H9 (cell line): ENCODE data around the gene TBX19. TPM values are rescaled to one million over a fixed set of nuclear protein-coding genes. Genes with fewer than 3 reads are reported as not detected.
A peak's percentile ranks its signal among the peaks of the same experiment; 100 is the strongest.

Source experiments
- DNase-seq: peaks from one replicate; pipeline ENCODE4 v3.0.0-alpha.2; 2017
- H2AFZ ChIP-seq: one replicate; pipeline ENCODE4 v1.6.1; 2013; ENCODE audit warnings: mild to moderate bottlenecking, low read length, control low read depth, moderate library complexity
- H2AK5ac ChIP-seq: 2 replicates; pipeline ENCODE4 v1.6.1; 2013; ENCODE audit warnings: low read length, control low read depth, mixed read lengths; ENCODE audit not compliant: insufficient read length
- H2BK120ac ChIP-seq: one replicate; pipeline ENCODE4 v1.6.1; 2013; ENCODE audit warnings: low read depth, mild to moderate bottlenecking, low read length, control low read depth, inconsistent platforms; ENCODE audit not compliant: poor library complexity, severe bottlenecking
- H2BK12ac ChIP-seq: 2 replicates; pipeline ENCODE4 v1.6.1; 2013; ENCODE audit warnings: low read length, control low read depth, mixed read lengths, low read depth; ENCODE audit not compliant: insufficient read length
- H2BK15ac ChIP-seq: 2 replicates; pipeline ENCODE4 v1.6.1; 2013; ENCODE audit warnings: low read depth, low read length, control low read depth
- H2BK20ac ChIP-seq: one replicate; pipeline ENCODE4 v1.6.1; 2013; ENCODE audit warnings: low read depth, mild to moderate bottlenecking, low read length, control low read depth, inconsistent platforms; ENCODE audit not compliant: poor library complexity, severe bottlenecking
- H2BK5ac ChIP-seq: 2 replicates; pipeline ENCODE4 v1.6.1; 2013; ENCODE audit warnings: low read length, control low read depth, mixed read lengths; ENCODE audit not compliant: insufficient read length
- H3K14ac ChIP-seq: 2 replicates; pipeline ENCODE4 v1.6.1; 2013; ENCODE audit warnings: low read length, control low read depth; ENCODE audit not compliant: insufficient read depth
- H3K18ac ChIP-seq: 2 replicates; pipeline ENCODE4 v1.6.1; 2013; ENCODE audit warnings: low read depth, mild to moderate bottlenecking, mixed read lengths, low read length, control low read depth; ENCODE audit not compliant: insufficient read length
- H3K23ac ChIP-seq: 2 replicates; pipeline ENCODE4 v1.6.1; 2013; ENCODE audit warnings: low read length, control low read depth, mixed read lengths, low read depth; ENCODE audit not compliant: insufficient read length
- H3K23me2 ChIP-seq: 2 replicates; pipeline ENCODE4 v1.6.1; 2013; ENCODE audit warnings: low read depth, mild to moderate bottlenecking, mixed read lengths, low read length, control low read depth; ENCODE audit not compliant: insufficient read length, poor library complexity, severe bottlenecking
- H3K27ac ChIP-seq: 2 replicates; pipeline ENCODE4 v1.5.1; 2013; ENCODE audit warnings: low read length, control low read depth, mixed read lengths, low read depth; ENCODE audit not compliant: insufficient read length
- H3K27me3 ChIP-seq: 2 replicates; pipeline ENCODE4 v1.6.1; 2013; ENCODE audit warnings: low read length, control low read depth, inconsistent platforms; ENCODE audit not compliant: insufficient read depth
- H3K4ac ChIP-seq: 2 replicates; pipeline ENCODE4 v1.6.1; 2013; ENCODE audit warnings: low read depth, mild to moderate bottlenecking, control low read depth, inconsistent platforms, low read length, moderate library complexity
- H3K4me1 ChIP-seq: 2 replicates; pipeline ENCODE4 v1.6.1; 2013; ENCODE audit warnings: low read length, control low read depth, inconsistent platforms; ENCODE audit not compliant: insufficient read depth
- H3K4me2 ChIP-seq: 2 replicates; pipeline ENCODE4 v1.6.1; 2013; ENCODE audit warnings: low read length, control low read depth, mixed read lengths; ENCODE audit not compliant: insufficient read length, insufficient read depth
- H3K56ac ChIP-seq: 2 replicates; pipeline ENCODE4 v1.6.1; 2013; ENCODE audit warnings: low read depth, mild to moderate bottlenecking, mixed read lengths, low read length, control low read depth; ENCODE audit not compliant: insufficient read length
- H3K79me1 ChIP-seq: 2 replicates; pipeline ENCODE4 v1.6.1; 2013; ENCODE audit warnings: low read depth, mild to moderate bottlenecking, moderate library complexity, low read length, control low read depth, inconsistent platforms; ENCODE audit not compliant: insufficient read depth, poor library complexity, severe bottlenecking
- H3K79me2 ChIP-seq: 2 replicates; pipeline ENCODE4 v1.6.1; 2013; ENCODE audit warnings: low read length, control low read depth, inconsistent platforms; ENCODE audit not compliant: insufficient read depth
- H3K9ac ChIP-seq: 2 replicates; pipeline ENCODE4 v1.6.1; 2013; ENCODE audit warnings: low read length, control low read depth, mixed read lengths; ENCODE audit not compliant: insufficient read length; ENCODE audit errors: extremely low read depth
- H3K9me3 ChIP-seq: one replicate; pipeline ENCODE4 v1.6.1; 2013; ENCODE audit warnings: low read depth, low read length, inconsistent platforms; ENCODE audit not compliant: control insufficient read depth
- H3T11ph ChIP-seq: one replicate; pipeline ENCODE4 v1.6.1; 2013; ENCODE audit warnings: mild to moderate bottlenecking, low read length, control low read depth, inconsistent platforms
- H4K20me1 ChIP-seq: one replicate; pipeline ENCODE4 v1.6.1; 2013; ENCODE audit not compliant: control insufficient read depth, insufficient read length, insufficient read depth
- H4K5ac ChIP-seq: 2 replicates; pipeline ENCODE4 v1.6.1; 2013; ENCODE audit warnings: low read depth, mild to moderate bottlenecking, mixed read lengths, low read length, control low read depth; ENCODE audit not compliant: insufficient read length
- H4K8ac ChIP-seq: replicated peaks from 2 replicates; pipeline ENCODE4 v1.6.1; 2013; ENCODE audit warnings: low read length, control low read depth, mixed read lengths, low read depth; ENCODE audit not compliant: insufficient read length
- H4K91ac ChIP-seq: 2 replicates; pipeline ENCODE4 v1.6.1; 2013; ENCODE audit warnings: low read depth, mild to moderate bottlenecking, moderate library complexity, mixed read lengths, low read length, control low read depth; ENCODE audit not compliant: insufficient read length
- H3K27ac Mint-ChIP-seq, 3 experiments: 2 replicates in 2 of 3; 3 replicates in 1 of 3; pipeline ENCODE4 v1.8.0; 2020 to 2021; ENCODE audit warnings: mixed read lengths in 3 of 3, mild to moderate bottlenecking in 1 of 3, moderate library complexity in 1 of 3
- H3K27me3 Mint-ChIP-seq: 2 replicates; pipeline ENCODE4 v1.8.0; 2021; ENCODE audit warnings: low read depth, mild to moderate bottlenecking, moderate library complexity, mixed read lengths
- H3K36me3 Mint-ChIP-seq, 3 experiments: 2 replicates in 2 of 3; 3 replicates in 1 of 3; pipeline ENCODE4 v1.8.0; 2020 to 2021; ENCODE audit warnings: low read depth in 3 of 3, mixed read lengths in 3 of 3; ENCODE audit not compliant: insufficient read depth in 1 of 3
- H3K4me1 Mint-ChIP-seq, 2 experiments: 2 replicates each; pipeline ENCODE4 v1.8.0; 2020; ENCODE audit warnings: mixed read lengths in 2 of 2
- H3K4me3 Mint-ChIP-seq, 2 experiments: 2 replicates in 1 of 2; 3 replicates in 1 of 2; pipeline ENCODE4 v1.8.0; 2020 to 2021; ENCODE audit warnings: mild to moderate bottlenecking in 2 of 2, mixed read lengths in 2 of 2, moderate library complexity in 1 of 2
- H3K9me3 Mint-ChIP-seq, 2 experiments: 2 replicates in 1 of 2; 3 replicates in 1 of 2; pipeline ENCODE4 v1.8.0; 2020; ENCODE audit warnings: mild to moderate bottlenecking in 2 of 2, mixed read lengths in 2 of 2, moderate library complexity in 1 of 2
- CTCF ChIP-seq: fragments of 200-600 bp; sonication (generic); conservative IDR thresholded peaks from 3 replicates; pipeline ENCODE4 v1.8.0; 2021; ENCODE audit warnings: antibody characterized with exemption, mild to moderate bottlenecking
- total RNA-seq: library from RNA; stranded (reverse); gene quantifications from 2 replicates; pipeline ENCODE4 v1.2.1, GENCODE V29; 2021

Gene TBX19
- total RNA-seq, 1 experiment from 2014 or later = 0.48 TPM

DNA sequence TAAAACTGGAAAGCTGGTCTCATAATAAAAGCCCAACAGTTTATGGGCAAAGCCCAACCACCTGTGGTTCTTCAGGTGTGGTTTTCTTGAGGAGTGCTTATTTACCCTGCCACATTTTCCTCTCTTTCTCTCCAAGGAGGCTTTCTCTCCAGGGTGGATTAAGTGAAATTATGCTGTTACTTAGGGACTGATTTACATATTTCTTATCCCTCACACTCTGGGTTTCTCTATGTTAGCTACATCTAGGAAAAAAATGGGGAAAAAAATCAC is 4.8 kb downstream of the TBX19 start:
- H3K79me2 ChIP-seq = no peaks in the 10 kb centered on the region
- H2BK5ac ChIP-seq = no peak overlapping the region
- Mint-ChIP-seq H3K27ac (peak overlapping the region in 2 of 3 experiments; percentile 57 to 85; a peak in 4 of 7 replicates), H3K9me3 (no peaks in the 10 kb centered on the region; a peak in 1 of 5 replicates), H3K4me3 (no peak overlapping the region), H3K27me3 (no peaks in the 10 kb centered on the region), H3K4me1 (peaks cover 27 to 34% of the 10 kb centered on the region in 2 experiments), H3K36me3 (no peaks in the 10 kb centered on the region)
- no peak overlapping the region for H3K4ac ChIP-seq
- no peaks in the 10 kb centered on the region for H3K27me3 ChIP-seq
- H3K14ac ChIP-seq = no peak overlapping the region
- no peak overlapping the region for H3K23ac ChIP-seq
- no peak overlapping the region for H2BK20ac ChIP-seq
- H3K18ac ChIP-seq = no peak overlapping the region
- H4K5ac ChIP-seq = no peak overlapping the region
- no peak overlapping the region for H2BK120ac ChIP-seq
- H3K56ac ChIP-seq = no peak overlapping the region
- H3K9me3 ChIP-seq = no peaks in the 10 kb centered on the region
- no peak overlapping the region for H3K9ac ChIP-seq
- DNase-seq = no peak
- H3T11ph ChIP-seq = no peak overlapping the region
- H2AFZ ChIP-seq = no peak overlapping the region
- no peak overlapping the region for H4K91ac ChIP-seq
- no peak overlapping the region for H2BK15ac ChIP-seq
- no peaks in the 10 kb centered on the region for H3K79me1 ChIP-seq
- no peak overlapping the region for H2AK5ac ChIP-seq
- H3K23me2 ChIP-seq = no peaks in the 10 kb centered on the region
- H3K4me1 ChIP-seq = no peaks in the 10 kb centered on the region
- H4K8ac ChIP-seq = no peak overlapping the region
- TF ChIP-seq CTCF = no peak
- no peak overlapping the region for H3K4me2 ChIP-seq
- no peaks in the 10 kb centered on the region for H4K20me1 ChIP-seq
- no peak overlapping the region for H2BK12ac ChIP-seq
- H3K27ac ChIP-seq = no peak overlapping the region
